GM19328 (cell line): ENCODE measurements around the gene ADAMTS12.

ENCODE experiments used
- ATAC-seq: cut with Tn5 transposase; IDR thresholded peaks from one replicate; pipeline ENCODE4 v1.9.1; 2021; ENCODE audit warnings: mild to moderate bottlenecking, moderate library complexity; ENCODE audit not compliant: unreplicated experiment

ADAMTS12 gene

GRCh38 chr5:33726422-33727165, 165.2 kb downstream of the ADAMTS12 start:
- ATAC-seq: no peak

DNA sequence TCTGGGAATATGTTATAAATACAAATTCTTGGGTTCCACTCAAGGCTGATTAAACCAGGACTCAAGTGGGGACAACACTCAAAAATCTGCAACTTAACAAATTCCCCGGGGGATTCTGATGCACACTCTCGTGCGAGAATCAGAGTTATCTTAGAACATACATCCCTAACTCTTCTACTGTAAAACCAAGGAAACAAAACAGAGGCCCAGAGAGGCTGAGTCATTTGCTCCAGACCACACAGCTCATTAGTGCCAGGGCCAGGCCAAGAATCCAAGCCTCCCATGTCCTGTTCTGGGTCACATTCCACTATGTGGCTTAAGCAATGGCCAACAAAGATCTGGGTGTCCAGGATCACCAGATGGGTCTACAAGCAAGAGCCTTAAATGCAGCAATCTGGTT, 166.0 kb downstream of the ADAMTS12 start:
- ATAC-seq: no peak

GRCh38 chr5:33721491-33722200, 170.1 kb downstream of the ADAMTS12 start:
- ATAC-seq: no peak

GRCh38 chr5:33720176-33720575, 171.6 kb downstream of the ADAMTS12 start:
- no peak for ATAC-seq

- no peak for ATAC-seq
Measured at GRCh38 chr5:33719769-33720168, 172.0 kb downstream of the ADAMTS12 start.

- ATAC-seq: no peak
Measured at GRCh38 chr5:33715661-33716060, 176.1 kb downstream of the ADAMTS12 start.

- ATAC-seq: no peak
Measured at GRCh38 chr5:33713136-33713765, 178.5 kb downstream of the ADAMTS12 start.

DNA sequence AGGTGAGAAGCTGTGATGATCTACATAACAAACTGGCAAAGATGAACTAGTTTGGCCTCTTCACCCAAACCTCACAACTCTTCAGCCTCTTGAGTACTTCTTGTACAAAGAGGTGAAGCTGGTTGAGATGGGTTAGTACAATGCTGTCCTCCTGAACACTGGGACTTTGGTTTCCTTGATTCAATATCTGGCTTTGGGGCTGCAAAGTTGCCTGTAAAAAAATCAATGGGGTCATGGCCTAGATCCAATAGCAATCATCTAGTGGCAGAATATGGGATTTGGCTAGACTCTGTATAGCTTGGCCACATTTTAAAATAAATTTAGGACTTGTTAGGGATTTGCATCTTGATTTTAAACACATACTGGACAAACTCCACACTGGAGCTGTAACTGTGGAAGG, 179.1 kb downstream of the ADAMTS12 start:
- ATAC-seq: no peak

DNA sequence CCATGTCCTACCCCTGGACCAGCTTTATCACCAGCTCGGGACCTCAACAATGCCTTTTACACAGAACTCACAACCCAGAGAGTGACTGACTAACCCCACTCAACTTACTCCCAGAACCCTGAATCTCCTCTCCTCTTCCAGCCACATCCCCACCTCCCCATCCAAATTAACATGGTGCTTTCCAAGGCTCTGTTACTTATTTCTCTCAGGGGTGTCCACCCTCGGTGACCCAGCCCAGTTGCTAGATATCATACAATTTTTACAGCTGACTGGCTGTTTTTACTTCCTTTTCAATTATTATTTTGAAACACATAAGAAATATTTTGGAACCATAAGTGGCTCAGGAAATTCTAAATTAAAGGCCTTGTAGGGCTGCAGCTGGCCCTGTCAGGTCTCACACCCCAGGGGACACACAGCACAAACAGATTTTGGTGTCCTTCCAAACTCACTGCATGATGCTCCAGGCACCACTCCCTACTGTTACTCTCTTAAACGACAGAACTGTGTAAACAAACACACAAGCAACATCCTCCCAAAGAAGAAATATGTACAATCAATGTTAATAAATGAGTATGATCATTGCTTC, 180.6 kb downstream of the ADAMTS12 start:
- ATAC-seq: no peak

DNA sequence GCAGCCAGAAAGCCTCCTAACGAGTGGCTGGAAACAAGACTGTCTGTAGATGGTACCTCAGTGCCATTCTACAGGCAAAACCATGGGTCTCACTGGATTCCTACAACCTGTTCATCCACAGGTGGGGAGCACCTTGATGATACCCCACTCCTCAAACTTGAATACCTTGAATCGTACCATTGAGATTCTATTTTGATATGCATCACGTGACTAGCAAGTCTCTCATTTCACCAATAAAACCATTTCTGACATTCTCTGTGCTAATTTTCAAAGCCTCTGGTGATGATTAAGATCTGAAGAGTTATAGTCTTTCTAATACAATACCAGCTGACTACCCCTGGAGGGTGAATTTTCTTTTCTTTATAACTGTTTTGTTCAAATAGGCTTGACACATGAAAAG, 188.9 kb downstream of the ADAMTS12 start:
- ATAC-seq: no peak

GRCh38 chr5:33701951-33702350, 189.8 kb downstream of the ADAMTS12 start:
- no peak for ATAC-seq

GRCh38 chr5:33701251-33701650, 190.5 kb downstream of the ADAMTS12 start:
- no peak for ATAC-seq

GRCh38 chr5:33696411-33696810, 195.4 kb downstream of the ADAMTS12 start:
- ATAC-seq: no peak

- ATAC-seq: no peak
Measured at GRCh38 chr5:33692980-33693379, 198.8 kb downstream of the ADAMTS12 start.

DNA sequence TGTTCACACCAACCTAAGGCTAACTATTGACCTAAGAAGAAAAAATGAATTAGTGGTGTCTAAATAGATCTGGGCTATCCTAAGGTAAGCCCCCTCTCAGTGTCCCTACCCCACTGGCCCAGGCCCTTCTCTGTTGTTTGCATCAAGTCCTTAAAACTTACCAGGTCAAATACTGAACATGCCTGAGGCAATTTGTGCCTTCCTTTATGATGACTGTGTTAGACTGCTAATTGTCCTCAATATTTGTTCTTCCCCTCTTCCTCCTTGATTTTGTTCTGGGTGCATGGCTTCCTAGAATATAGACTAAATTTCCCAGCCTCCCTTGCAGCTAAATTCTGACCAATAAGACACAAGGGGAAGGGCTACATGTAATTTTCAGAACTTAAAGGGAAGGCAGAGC, 199.9 kb downstream of the ADAMTS12 start:
- no peak for ATAC-seq

- ATAC-seq: no peak
Measured at GRCh38 chr5:33690374-33691135, 201.2 kb downstream of the ADAMTS12 start.

DNA sequence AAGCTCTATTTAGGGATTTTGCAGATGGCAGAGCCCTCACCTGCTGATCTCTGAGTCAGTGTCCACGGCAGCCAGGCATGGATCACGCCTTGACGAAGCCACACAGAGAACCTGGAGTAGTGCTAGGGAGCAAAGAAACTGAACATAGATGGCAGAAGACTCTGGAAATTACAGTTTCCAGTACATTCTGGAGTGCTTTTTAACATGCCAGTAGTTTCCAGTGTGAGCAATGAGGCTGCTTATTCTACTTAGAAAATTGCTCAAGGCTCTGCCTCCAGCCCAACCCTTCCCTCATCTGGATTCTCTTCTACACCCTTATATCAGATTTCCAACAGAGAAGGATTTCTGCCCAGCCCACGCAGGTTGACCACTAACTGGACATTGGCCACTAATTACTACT, 203.3 kb downstream of the ADAMTS12 start:
- ATAC-seq: no peak

DNA sequence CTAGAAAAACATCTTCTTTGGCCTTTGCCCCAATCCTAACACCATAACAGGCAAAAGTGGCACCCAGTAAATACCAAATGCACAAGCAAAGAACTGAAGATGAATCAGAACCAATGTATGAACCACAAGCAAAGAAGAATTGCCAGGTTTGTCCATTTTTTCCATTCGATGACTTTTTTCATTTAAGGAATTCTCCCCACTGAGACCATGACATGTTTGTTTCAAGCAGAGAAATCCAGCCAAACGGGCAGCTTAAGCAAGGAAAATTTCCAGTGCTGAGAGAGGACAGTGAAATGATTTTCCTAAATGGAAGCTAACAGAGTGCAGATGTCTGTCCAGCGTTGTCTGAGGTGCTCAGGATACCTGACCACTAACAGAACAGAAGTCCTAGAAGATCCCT, 203.7 kb downstream of the ADAMTS12 start:
- no peak for ATAC-seq

DNA sequence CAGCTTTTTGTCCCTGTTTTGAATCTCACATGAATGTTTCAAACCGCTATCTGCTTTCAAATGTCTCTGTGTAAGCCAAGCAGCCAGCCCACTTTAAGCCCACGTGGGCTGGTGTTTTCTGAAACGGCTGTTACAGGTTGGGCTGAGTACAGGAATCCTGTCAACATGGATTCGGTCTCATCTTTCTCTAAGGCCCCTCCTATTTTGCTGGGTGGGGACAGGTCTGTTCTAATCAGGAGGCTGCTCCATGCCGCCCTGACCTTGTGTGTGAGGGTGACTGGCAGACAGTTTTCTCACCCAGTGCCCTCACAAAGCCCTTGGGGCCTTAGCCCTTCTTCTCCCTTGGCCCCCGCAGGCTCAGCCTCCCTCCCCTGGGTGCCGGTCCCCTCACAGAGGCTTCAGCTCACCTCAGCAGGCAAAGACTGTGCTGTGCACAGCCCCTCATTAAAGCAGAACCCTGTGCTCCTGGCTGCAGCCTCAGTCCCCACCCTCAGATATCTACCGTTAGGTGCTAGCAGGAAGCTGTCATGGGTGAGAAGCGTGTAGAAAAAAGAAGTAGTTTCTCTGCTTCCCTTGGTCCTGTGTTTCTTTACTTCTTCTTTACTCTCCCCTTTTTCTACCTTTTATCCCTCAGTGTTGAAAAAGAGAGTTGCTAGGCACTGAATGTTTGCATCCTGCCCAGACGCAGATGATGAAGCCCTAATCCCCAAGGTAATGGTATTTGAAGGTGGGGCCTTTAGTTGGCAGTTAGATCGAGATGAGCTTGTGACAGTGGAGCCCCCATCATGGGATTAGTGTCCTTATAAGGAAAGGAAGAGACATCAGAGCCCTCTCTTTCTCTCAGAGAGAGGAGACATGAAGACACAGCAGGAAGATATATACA, 205.7 kb downstream of the ADAMTS12 start:
- ATAC-seq: no peak
